GM04503 (cell line): ENCODE results near the gene LRRD1.
"Not testable (repeated sequence)": the region's sequence is repeated elsewhere in the genome, so short reads cannot be mapped to it uniquely, and the experiment has no call there.

Experiments
- DNase-seq: peaks from one replicate; pipeline ENCODE4 v3.0.0-alpha.2; 2012; ENCODE audit warnings: low read depth

LRRD1 gene

GRCh38 chr7:92178928-92179924 is at the start of gene LRRD1:
LRRD1 (minus strand) TSS chr7:92179142; CDS start chr7:92165202, 13,940 bp downstream.
- DNase-seq = no peak

GRCh38 chr7:92228742-92229141 is 49.8 kb upstream of the LRRD1 start:
- no peak for DNase-seq

GRCh38 chr7:92228100-92228499 is 49.2 kb upstream of the LRRD1 start:
- DNase-seq = no peak

- DNase-seq = no peak
Measured at GRCh38 chr7:92226981-92227380, 48.0 kb upstream of the LRRD1 start.

GRCh38 chr7:92221766-92222165 is 42.8 kb upstream of the LRRD1 start:
- no peak for DNase-seq

GRCh38 chr7:92206672-92207071 is 27.7 kb upstream of the LRRD1 start:
- DNase-seq = no peak

GRCh38 chr7:92205987-92206386 is 27.0 kb upstream of the LRRD1 start:
- DNase-seq = no peak

- DNase-seq = no peak
Measured at GRCh38 chr7:92200791-92201190, 21.8 kb upstream of the LRRD1 start.

- DNase-seq = no peak
Measured at GRCh38 chr7:92192326-92192725, 13.4 kb upstream of the LRRD1 start.

GRCh38 chr7:92189246-92189645 is 10.3 kb upstream of the LRRD1 start:
- not testable (repeated sequence) for DNase-seq

GRCh38 chr7:92184294-92184693 is 5.4 kb upstream of the LRRD1 start:
- DNase-seq = not testable (repeated sequence)

- no peak for DNase-seq
Measured at GRCh38 chr7:92177362-92177761, 1.6 kb downstream of the LRRD1 start.

GRCh38 chr7:92169529-92169928 is 9.4 kb downstream of the LRRD1 start:
- not testable (repeated sequence) for DNase-seq

- no peak for DNase-seq
Measured at GRCh38 chr7:92161271-92161670, 17.7 kb downstream of the LRRD1 start.

GRCh38 chr7:92158660-92159575 is 20.0 kb downstream of the LRRD1 start:
- DNase-seq = peak; percentile 87

- DNase-seq = no peak
Measured at GRCh38 chr7:92156990-92157389, 22.0 kb downstream of the LRRD1 start.

- DNase-seq = no peak
Measured at GRCh38 chr7:92155108-92155739, 23.7 kb downstream of the LRRD1 start.

- DNase-seq = no peak
Measured at GRCh38 chr7:92150450-92151017, 28.4 kb downstream of the LRRD1 start.

GRCh38 chr7:92149736-92150239 is 29.2 kb downstream of the LRRD1 start:
- DNase-seq = no peak

- DNase-seq = not testable (repeated sequence)
Measured at GRCh38 chr7:92143192-92143880, 35.6 kb downstream of the LRRD1 start.

GRCh38 chr7:92142791-92143190 is 36.2 kb downstream of the LRRD1 start:
- not testable (repeated sequence) for DNase-seq
